ENCODE data around the gene TTC7B. TPM values are rescaled to one million over a fixed set of nuclear protein-coding genes. Genes with fewer than 3 reads are reported as not detected.

The TTC7B gene
- total and polyA plus RNA-seq, 12 donors, result 10.0 to 58.4 (median 24.7) TPM

- no peak for DNase-seq
- Histone ChIP-seq H3K4me3 (no peak overlapping the region), H3K36me3 (replicated peaks in 1 of 2) (no peaks in the 10 kb centered on the region), H3K9me3 (replicated peaks in 1 of 3) (no peaks in the 10 kb centered on the region), H3K27me3 (no peaks in the 10 kb centered on the region), H3K27ac (no peak overlapping the region), H3K4me1 (replicated peaks in 1 of 2) (no peaks in the 10 kb centered on the region)
- 62 to 77% (median 72%) methylated on average over 7 to 10 of the region's 10 CpGs for WGBS, 4 donors
- TF ChIP-seq, protein P1, sequence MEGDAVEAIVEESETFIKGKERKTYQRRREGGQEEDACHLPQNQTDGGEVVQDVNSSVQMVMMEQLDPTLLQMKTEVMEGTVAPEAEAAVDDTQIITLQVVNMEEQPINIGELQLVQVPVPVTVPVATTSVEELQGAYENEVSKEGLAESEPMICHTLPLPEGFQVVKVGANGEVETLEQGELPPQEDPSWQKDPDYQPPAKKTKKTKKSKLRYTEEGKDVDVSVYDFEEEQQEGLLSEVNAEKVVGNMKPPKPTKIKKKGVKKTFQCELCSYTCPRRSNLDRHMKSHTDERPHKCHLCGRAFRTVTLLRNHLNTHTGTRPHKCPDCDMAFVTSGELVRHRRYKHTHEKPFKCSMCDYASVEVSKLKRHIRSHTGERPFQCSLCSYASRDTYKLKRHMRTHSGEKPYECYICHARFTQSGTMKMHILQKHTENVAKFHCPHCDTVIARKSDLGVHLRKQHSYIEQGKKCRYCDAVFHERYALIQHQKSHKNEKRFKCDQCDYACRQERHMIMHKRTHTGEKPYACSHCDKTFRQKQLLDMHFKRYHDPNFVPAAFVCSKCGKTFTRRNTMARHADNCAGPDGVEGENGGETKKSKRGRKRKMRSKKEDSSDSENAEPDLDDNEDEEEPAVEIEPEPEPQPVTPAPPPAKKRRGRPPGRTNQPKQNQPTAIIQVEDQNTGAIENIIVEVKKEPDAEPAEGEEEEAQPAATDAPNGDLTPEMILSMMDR (IDR thresholded peaks at IDR 0.05), result no peak
- no peak for TF ChIP-seq POLR2A (IDR thresholded peaks at IDR 0.05)
- intact Hi-C loops (cut with DNase I), result no loop called here
Measured at GRCh38 chr14:90499908-90500664, 316.1 kb downstream of the TTC7B start.

DNA sequence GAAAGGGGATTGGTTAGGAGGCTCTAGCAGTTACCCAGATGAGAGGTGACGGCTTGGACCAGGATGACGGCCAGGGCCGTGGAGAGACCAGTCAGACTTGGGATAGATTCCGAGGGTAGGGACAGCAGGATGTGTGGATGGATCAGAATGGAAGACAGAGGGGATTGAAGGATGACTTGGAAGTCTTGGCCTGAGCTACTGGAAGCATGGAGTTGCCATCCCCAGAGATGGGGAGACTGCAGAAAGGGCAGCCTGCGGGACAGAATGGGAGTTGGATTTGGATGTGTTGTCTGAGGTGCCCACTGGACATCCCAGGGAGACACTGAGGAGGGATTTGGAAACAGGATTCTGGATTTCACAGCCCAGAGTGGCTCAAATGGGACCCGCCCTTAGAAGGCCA lies 317.1 kb downstream of the TTC7B start:
- no peaks in the 10 kb centered on the region for H3K36me3 ChIP-seq (replicated peaks in 1 of 2)
- no peak overlapping the region for H3K4me3 ChIP-seq
- H3K27ac ChIP-seq, result no peak overlapping the region
- no peaks in the 10 kb centered on the region for H3K27me3 ChIP-seq
- DNase-seq, result no peak
- intact Hi-C loops (cut with DNase I), result no loop called here
- no peaks in the 10 kb centered on the region for H3K9me3 ChIP-seq (replicated peaks in 1 of 3)
- 87 to 92% (median 88%) methylated on average over 6 of the region's 6 CpGs for WGBS, 4 donors
- no peaks in the 10 kb centered on the region for H3K4me1 ChIP-seq (replicated peaks in 1 of 2)
- TF ChIP-seq, protein P1 (IDR thresholded peaks at IDR 0.05), result no peak
- no peak for TF ChIP-seq POLR2A (IDR thresholded peaks at IDR 0.05)

DNA sequence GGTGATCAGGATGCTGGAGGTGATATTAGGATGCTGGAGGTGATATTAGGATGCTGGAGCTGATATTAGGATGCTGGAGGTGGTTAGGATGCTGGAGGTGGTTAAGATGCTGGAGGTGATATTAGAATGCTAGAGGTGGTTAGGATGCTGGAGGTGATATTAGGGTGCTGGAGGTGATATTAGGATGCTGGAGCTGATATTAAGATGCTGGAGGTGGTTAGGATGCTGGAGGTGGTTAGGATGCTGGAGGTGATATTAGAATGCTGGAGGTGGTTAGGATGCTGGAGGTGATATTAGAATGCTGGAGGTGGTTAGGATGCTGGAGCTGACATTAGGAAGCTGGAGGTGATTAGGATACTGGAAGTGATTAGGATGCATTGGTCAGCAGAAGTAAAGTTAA lies 318.0 kb downstream of the TTC7B start:
- no peaks in the 10 kb centered on the region for H3K27me3 ChIP-seq
- H3K27ac ChIP-seq, result no peak overlapping the region
- TF ChIP-seq, protein P1 (IDR thresholded peaks at IDR 0.05), result no peak
- no peak for TF ChIP-seq POLR2A (IDR thresholded peaks at IDR 0.05)
- H3K4me1 ChIP-seq (replicated peaks in 1 of 2), result no peaks in the 10 kb centered on the region
- H3K9me3 ChIP-seq (replicated peaks in 1 of 3), result no peaks in the 10 kb centered on the region
- H3K36me3 ChIP-seq (replicated peaks in 1 of 2), result no peaks in the 10 kb centered on the region
- no peak for DNase-seq
- intact Hi-C loops (cut with DNase I), result no loop called here
- H3K4me3 ChIP-seq, result no peak overlapping the region

GRCh38 chr14:90496379-90496778 lies 319.9 kb downstream of the TTC7B start:
- Histone ChIP-seq H3K9me3 (replicated peaks in 1 of 3) (no peaks in the 10 kb centered on the region), H3K27me3 (no peaks in the 10 kb centered on the region), H3K4me3 (no peak overlapping the region), H3K36me3 (replicated peaks in 1 of 2) (no peaks in the 10 kb centered on the region), H3K4me1 (replicated peaks in 1 of 2) (peaks cover 0 to 8% of the 10 kb centered on the region in 2 donors), H3K27ac (no peak overlapping the region)
- WGBS, 4 donors, result 72 to 92% (median 78%) methylated on average over 2 of the region's 2 CpGs
- intact Hi-C loops (cut with DNase I), result no loop called here
- peak in 3 of 7 donors; percentile 2 to 23 (median 12) for DNase-seq
- no peak for TF ChIP-seq POLR2A (IDR thresholded peaks at IDR 0.05)
- TF ChIP-seq, protein P1 (IDR thresholded peaks at IDR 0.05), result no peak

Measured in adrenal gland (tissue), 12 donors.